Liver (tissue), 3 donors: Measurements from ENCODE around the gene EVL.

Experiments used
- EGR1 ChIP-seq, 2 donors: IDR thresholded peaks; 2 replicates each; pipeline ENCODE4 v1.6.1; 2016 to 2018; ENCODE audit warnings: antibody characterized with exemption in 2 of 2, low read depth in 2 of 2
- FOXA2 ChIP-seq: IDR thresholded peaks from 2 replicates; pipeline ENCODE4 v1.6.1; 2016; ENCODE audit warnings: antibody characterized with exemption
- HNF4A ChIP-seq, 2 donors: conservative IDR thresholded peaks; 2 replicates each; pipeline ENCODE4 v1.6.1; 2016; ENCODE audit warnings: antibody characterized with exemption in 2 of 2, mild to moderate bottlenecking in 2 of 2
- HNF4G ChIP-seq: IDR thresholded peaks from 2 replicates; pipeline ENCODE4 v1.6.1; 2016; ENCODE audit warnings: antibody characterized with exemption
- JUND ChIP-seq, 2 donors: IDR thresholded peaks; 2 replicates each; pipeline ENCODE4 v1.6.1; 2016; ENCODE audit warnings: antibody characterized with exemption in 2 of 2
- NR2F2 ChIP-seq: IDR thresholded peaks from 2 replicates; pipeline ENCODE4 v1.6.1; 2016; ENCODE audit warnings: antibody characterized with exemption
- RXRA ChIP-seq, 2 donors: IDR thresholded peaks; 2 replicates each; pipeline ENCODE4 v1.6.1; 2017 to 2018; ENCODE audit warnings: antibody characterized with exemption in 2 of 2, mild to moderate bottlenecking in 1 of 2
- TAF1 ChIP-seq: conservative IDR thresholded peaks from 2 replicates; pipeline ENCODE4 v1.6.1; 2016; ENCODE audit warnings: antibody characterized with exemption, mild to moderate bottlenecking
- YY1 ChIP-seq: IDR thresholded peaks from 2 replicates; pipeline ENCODE4 v1.6.1; 2016; ENCODE audit warnings: antibody characterized with exemption, mild to moderate bottlenecking
- TF ChIP-seq, protein P1 (sequence below): fragments of 150-350 bp; IDR thresholded peaks from 2 replicates; pipeline ENCODE4 v1.5.1; 2017; ENCODE audit warnings: improper control_type of control experiment, low read depth, low read length; ENCODE audit not compliant: missing input control
- TF ChIP-seq, protein P2 (sequence below): IDR thresholded peaks from 2 replicates; pipeline ENCODE4 v1.6.1; 2016; ENCODE audit warnings: antibody characterized with exemption, mild to moderate bottlenecking
- TF ChIP-seq, protein P3 (sequence below): IDR thresholded peaks from 2 replicates; pipeline ENCODE4 v1.6.1; 2016; ENCODE audit warnings: antibody characterized with exemption
- donor health status: healthy.
- donor health status: healthy.

DNA sequence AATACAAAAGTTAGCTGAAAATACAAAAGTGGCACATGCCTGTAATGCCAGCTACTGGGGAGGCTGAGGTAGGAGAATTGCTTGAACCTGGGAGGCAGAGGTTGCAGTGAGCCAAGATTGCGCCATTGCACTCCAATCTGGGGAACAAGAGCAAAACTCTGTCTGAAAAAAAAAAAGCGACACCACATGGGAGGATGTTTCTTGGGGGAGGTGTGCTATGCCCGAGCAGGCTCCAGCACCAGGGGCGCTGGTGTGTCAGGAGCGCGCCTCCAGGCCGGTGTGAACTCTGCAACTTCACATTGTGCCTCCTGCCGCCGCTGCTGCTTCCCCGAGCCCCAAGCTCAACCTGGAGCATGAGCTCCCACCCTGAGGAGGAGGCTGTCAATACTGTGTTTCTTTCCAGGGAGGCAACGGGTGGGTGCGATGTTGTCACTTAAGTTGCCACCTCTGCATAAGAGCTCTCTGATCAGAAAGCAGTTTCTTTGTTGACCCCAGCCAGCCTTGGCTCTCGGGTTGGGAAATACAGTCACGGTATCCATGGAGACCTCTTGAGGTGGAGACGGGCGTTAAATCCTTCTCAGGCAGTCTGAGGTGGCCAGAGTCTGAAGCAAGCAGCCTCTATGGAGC, 75.3 kb downstream of the EVL start:
- TF ChIP-seq JUND (IDR thresholded peaks at IDR 0.05): no peak
- TF ChIP-seq RXRA (IDR thresholded peaks at IDR 0.05): no peak
- TF ChIP-seq, protein P1, sequence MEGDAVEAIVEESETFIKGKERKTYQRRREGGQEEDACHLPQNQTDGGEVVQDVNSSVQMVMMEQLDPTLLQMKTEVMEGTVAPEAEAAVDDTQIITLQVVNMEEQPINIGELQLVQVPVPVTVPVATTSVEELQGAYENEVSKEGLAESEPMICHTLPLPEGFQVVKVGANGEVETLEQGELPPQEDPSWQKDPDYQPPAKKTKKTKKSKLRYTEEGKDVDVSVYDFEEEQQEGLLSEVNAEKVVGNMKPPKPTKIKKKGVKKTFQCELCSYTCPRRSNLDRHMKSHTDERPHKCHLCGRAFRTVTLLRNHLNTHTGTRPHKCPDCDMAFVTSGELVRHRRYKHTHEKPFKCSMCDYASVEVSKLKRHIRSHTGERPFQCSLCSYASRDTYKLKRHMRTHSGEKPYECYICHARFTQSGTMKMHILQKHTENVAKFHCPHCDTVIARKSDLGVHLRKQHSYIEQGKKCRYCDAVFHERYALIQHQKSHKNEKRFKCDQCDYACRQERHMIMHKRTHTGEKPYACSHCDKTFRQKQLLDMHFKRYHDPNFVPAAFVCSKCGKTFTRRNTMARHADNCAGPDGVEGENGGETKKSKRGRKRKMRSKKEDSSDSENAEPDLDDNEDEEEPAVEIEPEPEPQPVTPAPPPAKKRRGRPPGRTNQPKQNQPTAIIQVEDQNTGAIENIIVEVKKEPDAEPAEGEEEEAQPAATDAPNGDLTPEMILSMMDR: no peak
- no peak for TF ChIP-seq HNF4G
- TF ChIP-seq, protein P2, sequence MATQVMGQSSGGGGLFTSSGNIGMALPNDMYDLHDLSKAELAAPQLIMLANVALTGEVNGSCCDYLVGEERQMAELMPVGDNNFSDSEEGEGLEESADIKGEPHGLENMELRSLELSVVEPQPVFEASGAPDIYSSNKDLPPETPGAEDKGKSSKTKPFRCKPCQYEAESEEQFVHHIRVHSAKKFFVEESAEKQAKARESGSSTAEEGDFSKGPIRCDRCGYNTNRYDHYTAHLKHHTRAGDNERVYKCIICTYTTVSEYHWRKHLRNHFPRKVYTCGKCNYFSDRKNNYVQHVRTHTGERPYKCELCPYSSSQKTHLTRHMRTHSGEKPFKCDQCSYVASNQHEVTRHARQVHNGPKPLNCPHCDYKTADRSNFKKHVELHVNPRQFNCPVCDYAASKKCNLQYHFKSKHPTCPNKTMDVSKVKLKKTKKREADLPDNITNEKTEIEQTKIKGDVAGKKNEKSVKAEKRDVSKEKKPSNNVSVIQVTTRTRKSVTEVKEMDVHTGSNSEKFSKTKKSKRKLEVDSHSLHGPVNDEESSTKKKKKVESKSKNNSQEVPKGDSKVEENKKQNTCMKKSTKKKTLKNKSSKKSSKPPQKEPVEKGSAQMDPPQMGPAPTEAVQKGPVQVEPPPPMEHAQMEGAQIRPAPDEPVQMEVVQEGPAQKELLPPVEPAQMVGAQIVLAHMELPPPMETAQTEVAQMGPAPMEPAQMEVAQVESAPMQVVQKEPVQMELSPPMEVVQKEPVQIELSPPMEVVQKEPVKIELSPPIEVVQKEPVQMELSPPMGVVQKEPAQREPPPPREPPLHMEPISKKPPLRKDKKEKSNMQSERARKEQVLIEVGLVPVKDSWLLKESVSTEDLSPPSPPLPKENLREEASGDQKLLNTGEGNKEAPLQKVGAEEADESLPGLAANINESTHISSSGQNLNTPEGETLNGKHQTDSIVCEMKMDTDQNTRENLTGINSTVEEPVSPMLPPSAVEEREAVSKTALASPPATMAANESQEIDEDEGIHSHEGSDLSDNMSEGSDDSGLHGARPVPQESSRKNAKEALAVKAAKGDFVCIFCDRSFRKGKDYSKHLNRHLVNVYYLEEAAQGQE: no peak
- no peak for TF ChIP-seq NR2F2
- no peak for TF ChIP-seq EGR1 (IDR thresholded peaks at IDR 0.05; ENCODE audit: low read depth in 2 of 2)
- TF ChIP-seq, protein P3, sequence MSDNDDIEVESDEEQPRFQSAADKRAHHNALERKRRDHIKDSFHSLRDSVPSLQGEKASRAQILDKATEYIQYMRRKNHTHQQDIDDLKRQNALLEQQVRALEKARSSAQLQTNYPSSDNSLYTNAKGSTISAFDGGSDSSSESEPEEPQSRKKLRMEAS: no peak
- TF ChIP-seq YY1: no peak
- no peak for TF ChIP-seq HNF4A (conservative IDR thresholded peaks at IDR 0.05)
- TF ChIP-seq TAF1: no peak
- no peak for TF ChIP-seq FOXA2
